Measurements from ENCODE around the gene WDR86.

Gene WDR86

DNA sequence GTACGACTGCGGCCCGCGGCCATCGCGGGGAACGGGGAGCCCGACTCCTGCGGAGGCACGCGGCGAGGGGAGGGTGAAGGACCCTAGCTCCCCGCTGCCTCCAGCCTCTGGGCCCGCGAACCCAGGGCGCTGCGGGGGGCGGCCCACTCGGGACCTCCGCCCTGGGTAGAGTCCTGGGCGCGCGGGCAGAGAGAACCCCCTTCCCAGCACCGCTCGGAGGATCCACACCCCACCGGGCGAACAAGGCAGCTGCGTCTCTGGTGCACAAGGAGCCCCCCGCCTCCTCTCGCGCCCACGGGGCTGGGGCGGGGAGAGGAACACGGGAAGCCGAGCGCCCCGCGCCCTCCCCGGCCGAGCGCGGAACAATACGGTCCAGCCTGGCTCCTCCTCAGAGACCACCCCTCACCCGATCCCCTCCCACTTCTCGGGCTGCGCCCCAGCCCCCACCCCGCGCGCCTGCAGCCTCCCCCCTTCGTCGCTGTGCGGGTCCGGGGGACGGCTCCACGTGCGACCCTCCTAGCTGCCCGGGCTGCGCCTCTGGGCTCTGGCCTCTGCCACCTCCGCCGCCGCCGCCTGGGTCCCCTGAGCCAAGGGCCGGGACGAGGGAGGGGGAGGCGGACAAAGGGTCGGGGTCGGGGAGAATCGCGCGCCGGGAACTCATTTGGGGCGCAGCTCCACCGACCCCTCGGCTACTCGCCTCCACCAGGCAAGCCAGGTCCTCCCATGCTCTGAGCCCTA lies at the start of gene WDR86:
WDR86 (minus strand) TSS at position 372 of the 738 bp plus-strand sequence. CDS start 449 bp downstream, outside the sequence.
- DNase-seq, result no peak

GRCh38 chr7:151457534-151457933 lies 47.7 kb upstream of the WDR86 start:
- no peak for DNase-seq

GRCh38 chr7:151456782-151457181 lies 46.9 kb upstream of the WDR86 start:
- DNase-seq, result no peak

- no peak for DNase-seq
These were observed 46.4 kb upstream of the WDR86 start for GRCh38 chr7:151456276-151456675.

DNA sequence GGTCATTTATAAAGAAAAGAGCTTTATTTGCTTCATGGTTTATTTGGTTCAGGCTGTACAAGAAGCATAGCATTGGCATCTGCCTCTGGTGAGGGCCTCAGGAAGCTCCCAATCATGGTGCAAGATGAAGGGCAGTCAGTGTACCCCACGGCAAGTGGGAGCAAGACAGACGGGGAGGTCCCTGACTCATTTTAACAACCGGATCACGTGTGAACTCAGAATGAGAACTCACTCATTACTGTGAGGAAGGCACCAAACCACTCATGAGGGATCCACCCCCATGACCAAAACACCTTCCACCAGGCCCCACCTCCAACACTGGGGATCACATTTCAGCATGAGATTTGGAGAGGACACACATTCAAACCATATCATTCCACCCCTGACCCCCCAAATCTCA lies 45.9 kb upstream of the WDR86 start:
- DNase-seq, result no peak

- no peak for DNase-seq
These were observed 45.2 kb upstream of the WDR86 start for GRCh38 chr7:151454932-151455530.

- no peak for DNase-seq
These were observed 44.5 kb upstream of the WDR86 start for GRCh38 chr7:151454305-151454704.

GRCh38 chr7:151453326-151453791 lies 43.5 kb upstream of the WDR86 start:
- no peak for DNase-seq

GRCh38 chr7:151452680-151453325 lies 43.0 kb upstream of the WDR86 start:
- DNase-seq, result no peak

GRCh38 chr7:151451626-151452571 lies 42.1 kb upstream of the WDR86 start:
- no peak for DNase-seq

- no peak for DNase-seq
These were observed 41.3 kb upstream of the WDR86 start for GRCh38 chr7:151451156-151451555.

GRCh38 chr7:151449990-151450389 lies 40.2 kb upstream of the WDR86 start:
- DNase-seq, result no peak

GRCh38 chr7:151448261-151449252 lies 38.7 kb upstream of the WDR86 start:
- peak; percentile 64 to 71 for DNase-seq

DNA sequence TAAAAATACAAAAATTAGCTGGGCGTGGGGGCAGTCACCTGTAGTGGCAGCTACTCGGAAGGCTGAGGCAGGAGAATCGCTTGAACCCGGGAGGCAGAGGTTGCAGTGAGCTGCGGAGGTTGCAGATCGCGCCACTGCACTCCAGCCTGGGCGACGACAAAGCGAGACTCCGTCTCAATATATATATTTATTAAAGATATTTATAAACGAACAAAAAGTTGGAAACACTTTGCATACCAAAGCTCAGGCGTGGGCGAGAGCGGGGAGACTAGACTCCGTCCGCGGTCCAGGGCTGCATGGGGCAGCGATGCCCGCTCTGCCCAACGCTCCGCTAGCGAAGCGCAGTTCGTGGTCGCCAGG lies 38.0 kb upstream of the WDR86 start:
- no peak for DNase-seq

DNA sequence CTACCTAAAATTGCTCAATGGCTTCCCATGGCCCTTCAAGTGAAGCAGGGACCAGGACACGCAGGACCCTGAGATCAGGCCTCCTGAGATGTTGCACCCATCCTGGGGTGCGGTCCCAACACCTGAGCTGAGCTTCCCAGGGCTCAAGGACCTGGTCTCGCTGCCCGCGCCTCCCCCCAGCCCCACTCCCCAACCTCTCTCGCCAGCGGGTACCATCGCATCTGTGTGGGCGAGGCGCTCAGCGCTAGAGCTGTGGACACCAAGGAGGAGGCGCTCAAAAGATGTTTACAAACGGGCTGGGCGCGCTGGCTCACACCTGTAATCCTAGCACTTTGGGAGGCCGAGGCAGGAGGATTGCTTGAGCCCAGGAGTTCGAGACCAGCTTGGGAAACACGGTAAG lies 37.5 kb upstream of the WDR86 start:
- DNase-seq, result no peak

GRCh38 chr7:151446412-151446811 lies 36.6 kb upstream of the WDR86 start:
- no peak for DNase-seq

DNA sequence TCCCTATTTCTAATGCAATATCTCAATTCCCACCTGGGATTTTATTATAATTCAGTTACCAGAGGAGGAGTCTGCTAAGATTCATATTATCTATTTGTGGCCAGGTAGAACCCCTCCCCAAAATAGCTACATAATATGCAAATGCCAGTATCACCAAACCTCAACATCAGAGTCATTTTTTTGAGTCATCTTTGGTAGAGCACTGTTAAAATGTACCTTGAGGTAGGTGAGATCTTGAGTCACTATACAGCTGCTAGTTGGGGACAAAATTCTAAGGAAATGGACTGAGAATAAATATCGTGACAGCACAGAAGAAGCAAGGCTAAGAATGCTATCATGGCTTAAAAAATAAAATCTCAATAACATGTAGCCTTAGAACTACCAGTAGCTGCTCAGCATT lies 34.8 kb upstream of the WDR86 start:
- no peak for DNase-seq

GRCh38 chr7:151442776-151443496 lies 33.1 kb upstream of the WDR86 start:
- DNase-seq, result no peak

- no peak for DNase-seq
These were observed 31.1 kb upstream of the WDR86 start for GRCh38 chr7:151440799-151441445.
